HCT116 (cell line): ENCODE measurements around the gene OCA2. TPM values are rescaled to one million over a fixed set of nuclear protein-coding genes. Genes with fewer than 3 reads are reported as not detected.

Source experiments
- ATAC-seq: fragments of 200-7000 bp; cut with Tn5 transposase; 2 replicates; pipeline ENCODE4 v1.9.1; 2020; ENCODE audit warnings: mild to moderate bottlenecking, moderate library complexity
- BruUV-seq: library from RNA; stranded (reverse); fragments of 400-500 nt; replicated peaks from 2 replicates; lab custom pipeline; 2021; lab: Mats Ljungman, UMichigan
- CTCF ChIA-PET: fragments of 300-600 bp; sonication (Branson Sonifier 250); formaldehyde crosslinking; loops from one replicate; lab custom pipeline; 2021; ENCODE audit warnings: antibody characterized with exemption; lab: Charles Lee
- POLR2A ChIA-PET: fragments of 300-600, 350-600 bp; sonication (Branson Sonifier 250); formaldehyde crosslinking; loops from one replicate; lab custom pipeline; 2021; ENCODE audit warnings: antibody characterized with exemption; lab: Charles Lee
- RAD21 ChIA-PET, 2 experiments: fragments of 300-600 bp; sonication (Branson Sonifier 250); formaldehyde crosslinking; loops; one replicate each; lab custom pipeline; 2023; ENCODE audit warnings: low total read pairs in 2 of 2; ENCODE audit not compliant: uncharacterized antibody in 2 of 2, unreplicated experiment in 2 of 2, low non-redundant PET in 1 of 2; lab: Charles Lee
- DNase-seq: peaks from one replicate; pipeline ENCODE4 v3.0.0-alpha.2; 2010; ENCODE audit warnings: low read depth, low spot score
- H2AFZ ChIP-seq: fragments of 200-600 bp; shearing (Covaris generic), sonication (generic); 2 replicates; pipeline ENCODE4 v1.6.1; 2017; ENCODE audit warnings: low read depth, mixed run types, mixed read lengths, antibody characterized with exemption, low read length; ENCODE audit not compliant: poor library complexity, severe bottlenecking
- H3K27ac ChIP-seq: 2 replicates; pipeline ENCODE4 v1.5.1; 2012; ENCODE audit warnings: low read depth, low read length
- H3K27me3 ChIP-seq: fragments of 200-600 bp; sonication (generic); 2 replicates; pipeline ENCODE4 v1.6.1; 2016; ENCODE audit warnings: mixed run types, low read length, mixed read lengths; ENCODE audit not compliant: insufficient read depth
- H3K36me3 ChIP-seq, 2 experiments: fragments of 200-500 bp in 1 of 2; fragments of 200-600 bp in 1 of 2; sonication (Bioruptor generic) in 1 of 2; sonication (generic) in 1 of 2; 2 replicates each; pipeline versions ENCODE4 v1.5.1 to v1.6.1; 2014 to 2016; ENCODE audit warnings: low read length in 2 of 2, inconsistent platforms in 1 of 2, mixed read lengths in 1 of 2, mixed run types in 1 of 2; ENCODE audit not compliant: insufficient read depth in 2 of 2, control insufficient read depth in 1 of 2
- H3K4me1 ChIP-seq, 2 experiments: fragments of 200-600 bp in 1 of 2; sonication (generic) in 1 of 2; 2 replicates each; pipeline versions ENCODE4 v1.5.1 to v1.6.1; 2012 to 2017; ENCODE audit warnings: low read length in 2 of 2, inconsistent platforms in 1 of 2, mild to moderate bottlenecking in 1 of 2, mixed read lengths in 1 of 2, mixed run types in 1 of 2, moderate library complexity in 1 of 2; ENCODE audit not compliant: insufficient read depth in 2 of 2, control insufficient read depth in 1 of 2
- H3K4me2 ChIP-seq: fragments of 200-600 bp; sonication (generic); 2 replicates; pipeline ENCODE4 v1.6.1; 2017; ENCODE audit warnings: mixed run types, low read length, mixed read lengths
- H3K4me3 ChIP-seq, 2 experiments: fragments of 200-600 bp in 1 of 2; sonication (generic) in 1 of 2; replicated peaks in 1 of 2; 2 replicates each; pipeline ENCODE4 v1.5.1; 2011 to 2016; ENCODE audit warnings: low read length in 2 of 2, control low read depth in 1 of 2, low read depth in 1 of 2, mild to moderate bottlenecking in 1 of 2, mixed read lengths in 1 of 2, mixed run types in 1 of 2
- H3K79me2 ChIP-seq: fragments of 200-600 bp; sonication (generic); 2 replicates; pipeline ENCODE4 v1.6.1; 2017; ENCODE audit warnings: mild to moderate bottlenecking, mixed run types, low read length, moderate library complexity, mixed read lengths; ENCODE audit not compliant: insufficient read depth
- H3K9ac ChIP-seq: fragments of 200-600 bp; sonication (generic); 2 replicates; pipeline ENCODE4 v1.6.1; 2016; ENCODE audit warnings: low read length, mixed read lengths
- H3K9me2 ChIP-seq: fragments of 200-600 bp; sonication (generic), shearing (Covaris generic); 2 replicates; pipeline ENCODE4 v1.6.1; 2017; ENCODE audit warnings: mixed run types, mild to moderate bottlenecking, moderate library complexity; ENCODE audit not compliant: insufficient read depth
- H3K9me3 ChIP-seq, 2 experiments: fragments of 200-500 bp in 1 of 2; fragments of 200-600 bp in 1 of 2; sonication (Bioruptor generic) in 1 of 2; sonication (generic) in 1 of 2; 2 replicates each; pipeline ENCODE4 v1.6.1; 2014 to 2017; ENCODE audit warnings: low read length in 2 of 2, mixed read lengths in 2 of 2, inconsistent platforms in 1 of 2, low read depth in 1 of 2, mild to moderate bottlenecking in 1 of 2, mixed run types in 1 of 2, moderate library complexity in 1 of 2; ENCODE audit not compliant: control insufficient read depth in 1 of 2, insufficient read depth in 1 of 2
- H4K20me1 ChIP-seq: fragments of 200-600 bp; sonication (generic), shearing (Covaris generic); 2 replicates; pipeline ENCODE4 v1.6.1; 2017; ENCODE audit warnings: mixed run types, mild to moderate bottlenecking, moderate library complexity; ENCODE audit not compliant: insufficient read depth
- CBX3 ChIP-seq: IDR thresholded peaks from 2 replicates; pipeline ENCODE4 v1.6.1; 2012; ENCODE audit warnings: low read depth
- CEBPB ChIP-seq: IDR thresholded peaks from 2 replicates; pipeline ENCODE4 v1.6.1; 2012; ENCODE audit warnings: low read depth
- ELF1 ChIP-seq: IDR thresholded peaks from 2 replicates; pipeline ENCODE4 v1.6.1; 2012; ENCODE audit warnings: low read depth, borderline replicate concordance
- EZH2phosphoT487 ChIP-seq: fragments of 200-600 bp; IDR thresholded peaks from 2 replicates; pipeline ENCODE4 v1.6.1; 2018; ENCODE audit warnings: antibody characterized with exemption, borderline replicate concordance
- FOSL1 ChIP-seq: IDR thresholded peaks from 2 replicates; pipeline ENCODE4 v1.6.1; 2012; ENCODE audit warnings: low read depth
- POLR2AphosphoS5 ChIP-seq: IDR thresholded peaks from 2 replicates; pipeline ENCODE4 v1.6.1; 2011; ENCODE audit warnings: mild to moderate bottlenecking, low read depth, low read length, moderate library complexity
- RAD21 ChIP-seq: IDR thresholded peaks from 2 replicates; pipeline ENCODE4 v1.6.1; 2012; ENCODE audit warnings: low read depth, mild to moderate bottlenecking
- SIN3A ChIP-seq: IDR thresholded peaks from 2 replicates; pipeline ENCODE4 v1.6.1; 2012; ENCODE audit warnings: low read depth
- TCF7L2 ChIP-seq: IDR thresholded peaks from 2 replicates; pipeline ENCODE4 v1.7.0; 2011; ENCODE audit warnings: borderline replicate concordance, inconsistent platforms; ENCODE audit not compliant: insufficient read depth, insufficient read length; ENCODE audit errors: extremely low read depth
- YY1 ChIP-seq: IDR thresholded peaks from 2 replicates; pipeline ENCODE4 v1.6.1; 2011; ENCODE audit warnings: low read length, low read depth, moderate library complexity, mild to moderate bottlenecking; ENCODE audit not compliant: insufficient replicate concordance; ENCODE audit errors: extremely low read depth
- ZFX ChIP-seq: fragments of 450-650 bp; IDR thresholded peaks from 2 replicates; pipeline ENCODE4 v1.6.1; 2017
- intact Hi-C: fragments of 100-400 bp; cut with micrococcal nuclease; formaldehyde crosslinking; loops from 2 replicates; pipeline ENCODE4 v1.10.0; 2022
- total RNA-seq: library from RNA; stranded (reverse); gene quantifications from one replicate; pipeline ENCODE4 v1.2.1, GENCODE V29; 2021; ENCODE audit not compliant: unreplicated experiment
- TF ChIP-seq, protein P1 (sequence below), 3 experiments: fragments of 200-600 bp in 1 of 3; sonication (generic) in 1 of 3; IDR thresholded peaks in 2 of 3; conservative IDR thresholded peaks in 1 of 3; 2 replicates each; pipeline ENCODE4 v1.5.1; 2012 to 2017; ENCODE audit warnings: low read depth in 2 of 3, low read length in 2 of 3, antibody characterized with exemption in 1 of 3, borderline replicate concordance in 1 of 3, control low read depth in 1 of 3, mild to moderate bottlenecking in 1 of 3, mixed read lengths in 1 of 3, mixed run types in 1 of 3, moderate library complexity in 1 of 3; ENCODE audit not compliant: insufficient read depth in 1 of 3
- TF ChIP-seq, protein P2 (sequence below): IDR thresholded peaks from 2 replicates; pipeline ENCODE4 v1.6.1; 2011; ENCODE audit warnings: mild to moderate bottlenecking, low read length, moderate library complexity; ENCODE audit not compliant: insufficient replicate concordance; ENCODE audit errors: extremely low read depth

The OCA2 gene
- total RNA-seq, 1 experiment from 2014 or later, result not detected

DNA sequence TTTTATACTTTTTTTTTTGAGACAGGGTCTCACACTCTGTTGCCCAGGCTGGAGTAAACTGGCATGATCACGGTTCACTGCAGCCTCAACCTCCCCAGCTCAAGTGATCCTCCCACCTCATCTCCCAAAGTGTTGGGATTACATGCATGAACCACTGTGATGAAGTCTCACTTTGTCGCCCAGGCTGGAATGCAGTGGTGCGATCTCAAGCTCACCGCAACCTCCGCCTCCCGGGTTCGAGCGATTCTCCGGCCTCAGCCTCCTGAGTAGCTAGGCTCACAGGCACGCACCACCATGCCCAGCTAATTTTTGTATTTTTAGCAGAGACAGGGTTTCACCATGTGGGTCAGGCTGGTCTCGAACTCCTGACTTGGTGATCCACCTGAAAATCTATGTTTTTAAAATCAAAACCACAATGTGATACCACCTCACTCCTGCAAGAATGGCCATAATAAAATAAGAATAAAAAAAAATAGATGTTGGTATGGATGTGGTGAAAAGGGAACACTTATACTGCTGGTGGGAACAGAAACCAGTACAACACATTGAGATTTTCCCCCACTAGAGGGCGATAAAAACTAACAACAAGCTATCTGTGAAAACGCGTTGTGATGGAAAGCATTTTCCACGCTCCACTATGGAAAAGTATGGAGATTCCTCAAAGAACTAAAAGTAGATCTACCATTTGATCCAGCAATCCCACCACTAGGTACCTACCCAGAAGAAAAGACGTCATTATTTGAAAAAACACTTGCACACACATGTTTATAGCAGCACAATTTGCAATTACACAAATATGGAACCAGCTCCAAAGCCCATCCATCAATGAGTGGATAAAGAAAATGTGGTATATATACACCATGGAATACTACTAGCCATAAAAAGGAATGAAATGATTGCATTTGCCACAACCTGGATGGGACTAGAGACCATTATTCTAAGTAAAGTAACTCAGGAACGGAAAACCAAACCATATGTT is 26.8 kb upstream of the OCA2 start:
- no peak overlapping the region for H3K9ac ChIP-seq
- H3K9me3 ChIP-seq, result no peaks in the 10 kb centered on the region
- ChIA-PET CTCF (interaction anchor here (0.6 to 1.8 kb wide), 14 partner anchors 9 to 1235 kb away, joined by 3 to 9 read pairs (median 3); no protein-coding TSS in a partner anchor), POLR2A (no interaction called here), RAD21 (no interaction called here)
- peak; percentile 33 for DNase-seq
- H2AFZ ChIP-seq, result no peak overlapping the region
- no peak overlapping the region for H3K4me2 ChIP-seq
- BruUV-seq, result no TSS peak
- no peak for TF ChIP-seq CBX3
- TF ChIP-seq RAD21, result peak; percentile 43; the same call in 1 of the 2 replicates
- TF ChIP-seq, protein P1, sequence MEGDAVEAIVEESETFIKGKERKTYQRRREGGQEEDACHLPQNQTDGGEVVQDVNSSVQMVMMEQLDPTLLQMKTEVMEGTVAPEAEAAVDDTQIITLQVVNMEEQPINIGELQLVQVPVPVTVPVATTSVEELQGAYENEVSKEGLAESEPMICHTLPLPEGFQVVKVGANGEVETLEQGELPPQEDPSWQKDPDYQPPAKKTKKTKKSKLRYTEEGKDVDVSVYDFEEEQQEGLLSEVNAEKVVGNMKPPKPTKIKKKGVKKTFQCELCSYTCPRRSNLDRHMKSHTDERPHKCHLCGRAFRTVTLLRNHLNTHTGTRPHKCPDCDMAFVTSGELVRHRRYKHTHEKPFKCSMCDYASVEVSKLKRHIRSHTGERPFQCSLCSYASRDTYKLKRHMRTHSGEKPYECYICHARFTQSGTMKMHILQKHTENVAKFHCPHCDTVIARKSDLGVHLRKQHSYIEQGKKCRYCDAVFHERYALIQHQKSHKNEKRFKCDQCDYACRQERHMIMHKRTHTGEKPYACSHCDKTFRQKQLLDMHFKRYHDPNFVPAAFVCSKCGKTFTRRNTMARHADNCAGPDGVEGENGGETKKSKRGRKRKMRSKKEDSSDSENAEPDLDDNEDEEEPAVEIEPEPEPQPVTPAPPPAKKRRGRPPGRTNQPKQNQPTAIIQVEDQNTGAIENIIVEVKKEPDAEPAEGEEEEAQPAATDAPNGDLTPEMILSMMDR (IDR thresholded peaks at IDR 0.05 in 2 of 3, conservative IDR thresholded peaks at IDR 0.05 in 1 of 3; ENCODE audit: borderline replicate concordance in 1 of 3, insufficient read depth in 1 of 3, low read depth in 2 of 3, low read length in 2 of 3), result peak; percentile 24 to 68 (median 59); a peak in 5 of 6 replicates
- peak; percentile 51; the same call in 1 of the 2 replicates for ATAC-seq
- H3K79me2 ChIP-seq, result no peaks in the 10 kb centered on the region
- H3K4me1 ChIP-seq, result no peaks in the 10 kb centered on the region
- no peak overlapping the region for H3K27ac ChIP-seq
- no peaks in the 10 kb centered on the region for H3K27me3 ChIP-seq
- H4K20me1 ChIP-seq, result no peaks in the 10 kb centered on the region
- H3K9me2 ChIP-seq, result no peaks in the 10 kb centered on the region
- H3K36me3 ChIP-seq, result peaks cover 7 to 12% of the 10 kb centered on the region in 2 experiments; a peak in 3 of 4 replicates
- H3K4me3 ChIP-seq, result no peak overlapping the region
- intact Hi-C loops, result loop anchor here (10.0 kb wide), 1 partner anchor 849 kb away; no protein-coding TSS in a partner anchor

DNA sequence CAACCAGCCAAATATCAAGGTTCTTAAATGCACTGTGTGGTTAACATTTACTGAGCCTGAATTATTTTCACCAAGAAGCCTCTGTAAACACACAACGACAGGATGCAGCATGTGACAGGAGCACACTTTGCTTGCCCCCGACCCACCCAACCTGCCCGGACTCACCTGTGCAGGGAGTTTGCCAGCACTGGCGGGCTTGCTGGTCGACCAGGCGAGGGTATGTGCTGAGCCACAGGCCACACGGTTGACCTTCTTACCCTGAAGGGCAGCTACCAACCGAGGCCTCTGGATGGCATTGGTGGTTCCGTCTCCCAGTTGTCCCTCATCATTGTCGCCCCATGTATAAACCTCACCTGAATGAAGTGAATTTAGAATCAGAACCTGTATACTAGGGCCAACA is 25.7 kb upstream of the OCA2 start:
- CTCF ChIA-PET, result no interaction called here
- no peaks in the 10 kb centered on the region for H3K9me3 ChIP-seq
- no TSS peak for BruUV-seq
- DNase-seq (no peak), ATAC-seq (no peak)
- H3K27me3 ChIP-seq, result no peaks in the 10 kb centered on the region
- RAD21 ChIA-PET, result no interaction called here
- H3K27ac ChIP-seq, result no peak overlapping the region
- H2AFZ ChIP-seq, result no peak overlapping the region
- no peak overlapping the region for H3K9ac ChIP-seq
- intact Hi-C loops, result loop anchor here (10.0 kb wide), 1 partner anchor 850 kb away; no protein-coding TSS in a partner anchor
- H3K9me2 ChIP-seq, result no peaks in the 10 kb centered on the region
- no peaks in the 10 kb centered on the region for H4K20me1 ChIP-seq
- peaks cover 11 to 13% of the 10 kb centered on the region in 2 experiments; a peak in 3 of 4 replicates for H3K36me3 ChIP-seq
- no peak overlapping the region for H3K4me2 ChIP-seq
- no peaks in the 10 kb centered on the region for H3K4me1 ChIP-seq
- no peak overlapping the region for H3K4me3 ChIP-seq
- H3K79me2 ChIP-seq, result no peaks in the 10 kb centered on the region
- TF ChIP-seq, protein P2, sequence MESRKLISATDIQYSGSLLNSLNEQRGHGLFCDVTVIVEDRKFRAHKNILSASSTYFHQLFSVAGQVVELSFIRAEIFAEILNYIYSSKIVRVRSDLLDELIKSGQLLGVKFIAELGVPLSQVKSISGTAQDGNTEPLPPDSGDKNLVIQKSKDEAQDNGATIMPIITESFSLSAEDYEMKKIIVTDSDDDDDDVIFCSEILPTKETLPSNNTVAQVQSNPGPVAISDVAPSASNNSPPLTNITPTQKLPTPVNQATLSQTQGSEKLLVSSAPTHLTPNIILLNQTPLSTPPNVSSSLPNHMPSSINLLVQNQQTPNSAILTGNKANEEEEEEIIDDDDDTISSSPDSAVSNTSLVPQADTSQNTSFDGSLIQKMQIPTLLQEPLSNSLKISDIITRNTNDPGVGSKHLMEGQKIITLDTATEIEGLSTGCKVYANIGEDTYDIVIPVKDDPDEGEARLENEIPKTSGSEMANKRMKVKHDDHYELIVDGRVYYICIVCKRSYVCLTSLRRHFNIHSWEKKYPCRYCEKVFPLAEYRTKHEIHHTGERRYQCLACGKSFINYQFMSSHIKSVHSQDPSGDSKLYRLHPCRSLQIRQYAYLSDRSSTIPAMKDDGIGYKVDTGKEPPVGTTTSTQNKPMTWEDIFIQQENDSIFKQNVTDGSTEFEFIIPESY, result no peak
- TF ChIP-seq SIN3A (no peak), TCF7L2 (no peak), CBX3 (no peak), CEBPB (no peak), YY1 (no peak), ELF1 (no peak), ZFX (no peak), POLR2AphosphoS5 (no peak), FOSL1 (no peak), EZH2phosphoT487 (no peak)
- TF ChIP-seq, all 23 proteins: peak for 0
- POLR2A ChIA-PET, result no interaction called here
